C4-2B (cell line): ENCODE data around the gene RWDD1.

ENCODE experiments used
- H3K27ac ChIP-seq: fragments of 450-650 bp; 2 replicates; pipeline ENCODE4 v1.5.1; 2017
- ZFX ChIP-seq: fragments of 450-650 bp; IDR thresholded peaks from 2 replicates; pipeline ENCODE4 v1.6.1; 2017
- TF ChIP-seq, protein P1 (sequence below): fragments of 450-650 bp; conservative IDR thresholded peaks from 2 replicates; pipeline ENCODE4 v1.5.1; 2017; ENCODE audit warnings: mild to moderate bottlenecking

RWDD1 gene

GRCh38 chr6:116561377-116562018 is 9.8 kb upstream of the RWDD1 start:
- TF ChIP-seq ZFX: no peak
- TF ChIP-seq, protein P1, sequence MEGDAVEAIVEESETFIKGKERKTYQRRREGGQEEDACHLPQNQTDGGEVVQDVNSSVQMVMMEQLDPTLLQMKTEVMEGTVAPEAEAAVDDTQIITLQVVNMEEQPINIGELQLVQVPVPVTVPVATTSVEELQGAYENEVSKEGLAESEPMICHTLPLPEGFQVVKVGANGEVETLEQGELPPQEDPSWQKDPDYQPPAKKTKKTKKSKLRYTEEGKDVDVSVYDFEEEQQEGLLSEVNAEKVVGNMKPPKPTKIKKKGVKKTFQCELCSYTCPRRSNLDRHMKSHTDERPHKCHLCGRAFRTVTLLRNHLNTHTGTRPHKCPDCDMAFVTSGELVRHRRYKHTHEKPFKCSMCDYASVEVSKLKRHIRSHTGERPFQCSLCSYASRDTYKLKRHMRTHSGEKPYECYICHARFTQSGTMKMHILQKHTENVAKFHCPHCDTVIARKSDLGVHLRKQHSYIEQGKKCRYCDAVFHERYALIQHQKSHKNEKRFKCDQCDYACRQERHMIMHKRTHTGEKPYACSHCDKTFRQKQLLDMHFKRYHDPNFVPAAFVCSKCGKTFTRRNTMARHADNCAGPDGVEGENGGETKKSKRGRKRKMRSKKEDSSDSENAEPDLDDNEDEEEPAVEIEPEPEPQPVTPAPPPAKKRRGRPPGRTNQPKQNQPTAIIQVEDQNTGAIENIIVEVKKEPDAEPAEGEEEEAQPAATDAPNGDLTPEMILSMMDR: peak; percentile 87
- no peak overlapping the region for H3K27ac ChIP-seq

- TF ChIP-seq, protein P1: no peak
- TF ChIP-seq ZFX: no peak
- H3K27ac ChIP-seq: no peak overlapping the region
Observed at GRCh38 chr6:116562019-116562403, 9.3 kb upstream of the RWDD1 start.

GRCh38 chr6:116562614-116563013 is 8.7 kb upstream of the RWDD1 start:
- TF ChIP-seq ZFX: no peak

GRCh38 chr6:116563830-116564229 is 7.5 kb upstream of the RWDD1 start:
- no peak overlapping the region for H3K27ac ChIP-seq
- TF ChIP-seq ZFX: no peak
- TF ChIP-seq, protein P1: no peak

More at GRCh38 chr6:116562614-116563013, 8.7 kb upstream of the RWDD1 start:
- no peak overlapping the region for H3K27ac ChIP-seq

DNA sequence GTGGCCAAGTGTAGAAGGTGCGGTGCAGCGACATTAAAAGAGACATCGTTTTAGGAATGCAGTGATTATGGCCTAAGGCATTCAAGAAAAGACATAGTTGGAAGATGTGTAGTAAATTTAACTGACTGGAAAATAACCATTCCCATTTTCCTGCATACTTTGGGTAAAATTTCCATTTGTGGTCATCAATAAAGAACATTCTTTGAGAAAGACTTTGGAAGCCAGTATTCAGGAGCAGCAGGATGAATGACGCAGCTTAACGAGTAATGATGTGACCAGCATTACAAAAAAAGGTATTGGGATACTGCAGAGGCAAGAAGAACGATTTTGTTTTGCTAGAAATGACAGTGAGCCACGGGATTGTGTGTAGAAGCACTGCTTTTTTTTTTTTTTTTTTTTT is 7.0 kb upstream of the RWDD1 start:
- no peak for TF ChIP-seq ZFX
- TF ChIP-seq, protein P1: no peak
- H3K27ac ChIP-seq: no peak overlapping the region

DNA sequence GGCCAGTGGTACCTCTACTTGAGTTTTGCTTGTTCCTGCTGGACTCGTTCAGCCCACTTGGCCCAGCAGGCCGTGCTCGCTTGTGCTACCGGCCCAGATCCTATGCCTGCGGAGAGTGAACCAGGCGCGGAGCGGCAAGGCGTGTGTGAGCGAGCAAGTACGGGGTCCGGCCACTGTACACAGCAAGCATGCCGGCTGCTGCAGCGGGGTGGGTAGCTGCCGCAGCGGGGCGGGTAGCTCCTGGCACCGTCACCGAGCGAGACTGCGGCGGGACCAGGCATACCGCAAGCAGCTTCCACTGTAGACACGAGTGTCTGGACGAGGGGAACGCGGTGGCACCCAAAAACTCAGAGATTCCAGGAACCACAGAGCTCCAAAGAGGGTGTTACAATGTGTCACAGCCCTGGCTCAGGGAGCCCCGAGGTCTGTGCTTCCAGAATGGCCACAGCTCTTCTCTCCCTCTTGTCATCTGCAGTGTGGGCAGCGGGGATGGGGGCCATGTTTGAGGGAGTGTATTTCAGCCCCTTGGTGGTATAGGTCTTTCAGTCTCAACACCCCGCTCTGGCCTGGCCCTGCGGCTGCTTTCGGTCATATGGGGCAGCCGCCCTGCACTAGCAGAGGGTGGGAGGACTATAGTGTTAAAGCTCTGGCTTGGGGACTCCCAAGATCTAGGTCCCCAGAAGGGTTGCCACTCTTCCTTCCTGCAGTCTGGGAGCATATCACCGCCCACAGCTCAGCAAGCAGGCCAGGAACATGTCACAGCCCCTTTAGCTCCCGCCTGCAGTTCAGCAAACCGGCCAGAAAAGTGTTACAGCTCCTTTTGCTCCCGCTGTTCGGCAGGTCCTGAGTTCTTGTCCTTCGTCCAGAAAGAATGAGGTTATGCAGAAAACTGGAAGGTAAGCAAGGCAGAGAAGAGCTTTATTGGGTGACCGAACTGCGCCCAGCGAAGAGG is 6.1 kb upstream of the RWDD1 start:
- no peak overlapping the region for H3K27ac ChIP-seq
- no peak for TF ChIP-seq ZFX
- TF ChIP-seq, protein P1: no peak

DNA sequence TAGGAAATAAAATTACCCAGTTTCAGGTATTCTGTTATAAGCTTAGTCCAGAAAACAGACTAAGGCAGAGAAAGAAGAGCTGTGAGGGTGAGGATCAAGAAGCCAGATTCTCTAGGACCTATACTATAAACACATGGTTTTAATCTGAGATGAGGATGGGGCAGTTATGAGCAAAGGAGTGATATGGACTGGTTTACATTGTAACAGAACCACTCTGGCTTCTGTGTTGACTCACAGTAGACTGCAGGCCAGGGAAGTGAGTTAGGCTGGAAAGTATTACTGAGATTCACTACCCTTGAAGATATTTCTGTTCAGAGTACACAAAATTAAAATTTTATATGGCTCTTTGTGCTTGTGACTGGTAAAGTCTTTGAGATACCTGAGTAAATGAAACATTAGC is 3.2 kb upstream of the RWDD1 start:
- H3K27ac ChIP-seq: no peak overlapping the region
- no peak for TF ChIP-seq ZFX
- TF ChIP-seq, protein P1: no peak
